HL-60/S4 (cell line): Measurements from ENCODE around the gene INTU.

ENCODE experiments used
- in situ Hi-C: fragments of 300-500 bp; cut with MboI; formaldehyde crosslinking; loops from 2 replicates; pipeline ENCODE4 v1.14.3; 2022; ENCODE audit warnings: low sequenced_read_pairs

INTU gene

GRCh38 chr4:127734976-127735375 is 102.2 kb downstream of the INTU start:
- in situ Hi-C loops: loop anchor here (25.0 kb wide), 1 partner anchor 123 kb away; no protein-coding TSS in a partner anchor

DNA sequence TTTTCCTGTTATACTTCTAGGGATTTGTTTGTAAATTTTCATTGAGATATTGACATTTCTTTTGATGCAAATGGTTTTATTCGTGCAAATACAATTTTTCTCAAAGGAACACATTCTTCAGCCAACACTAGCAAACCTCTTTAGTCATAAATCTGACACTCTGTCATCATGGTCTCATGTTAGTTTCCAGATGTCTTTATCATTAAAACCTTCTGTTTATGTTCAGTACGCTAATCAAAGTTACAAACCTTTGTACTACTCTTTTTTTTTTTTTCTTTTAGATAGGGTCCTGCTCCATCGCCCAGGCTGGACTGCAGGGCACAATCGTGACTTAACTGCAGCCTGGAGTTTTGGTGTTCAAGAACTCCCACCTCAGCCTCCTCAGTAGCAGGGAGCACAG is 104.5 kb downstream of the INTU start:
- in situ Hi-C loops: loop anchor here (25.0 kb wide), 1 partner anchor 125 kb away; no protein-coding TSS in a partner anchor

DNA sequence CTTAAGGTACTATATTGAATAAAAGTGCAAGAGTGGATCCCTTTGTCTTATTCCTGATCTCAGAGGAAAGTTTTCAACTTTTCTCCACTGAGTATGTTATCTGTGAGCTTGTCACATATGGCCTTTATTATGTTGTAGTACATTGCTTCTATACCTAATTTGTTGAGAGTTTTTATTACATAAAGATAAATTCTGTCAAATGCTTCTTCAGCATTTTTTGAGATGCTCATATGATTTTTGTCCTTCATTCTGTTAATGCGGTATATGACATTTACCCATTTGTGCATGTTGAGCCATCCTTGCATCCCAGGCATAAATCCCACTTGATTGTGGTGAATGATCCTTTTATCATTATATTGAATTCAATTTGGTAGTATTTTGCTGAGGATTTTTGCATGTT is 108.5 kb downstream of the INTU start:
- in situ Hi-C loops: loop anchor here (25.0 kb wide), 1 partner anchor 129 kb away; no protein-coding TSS in a partner anchor

- in situ Hi-C loops: loop anchor here (25.0 kb wide), 1 partner anchor 136 kb away; no protein-coding TSS in a partner anchor
These were observed 115.1 kb downstream of the INTU start for GRCh38 chr4:127747883-127748282.

- in situ Hi-C loops: loop anchor here (25.0 kb wide), 1 partner anchor 137 kb away; no protein-coding TSS in a partner anchor
These were observed 116.2 kb downstream of the INTU start for GRCh38 chr4:127748957-127749356.

GRCh38 chr4:127756906-127757305 is 124.1 kb downstream of the INTU start:
- in situ Hi-C loops: no loop called here

DNA sequence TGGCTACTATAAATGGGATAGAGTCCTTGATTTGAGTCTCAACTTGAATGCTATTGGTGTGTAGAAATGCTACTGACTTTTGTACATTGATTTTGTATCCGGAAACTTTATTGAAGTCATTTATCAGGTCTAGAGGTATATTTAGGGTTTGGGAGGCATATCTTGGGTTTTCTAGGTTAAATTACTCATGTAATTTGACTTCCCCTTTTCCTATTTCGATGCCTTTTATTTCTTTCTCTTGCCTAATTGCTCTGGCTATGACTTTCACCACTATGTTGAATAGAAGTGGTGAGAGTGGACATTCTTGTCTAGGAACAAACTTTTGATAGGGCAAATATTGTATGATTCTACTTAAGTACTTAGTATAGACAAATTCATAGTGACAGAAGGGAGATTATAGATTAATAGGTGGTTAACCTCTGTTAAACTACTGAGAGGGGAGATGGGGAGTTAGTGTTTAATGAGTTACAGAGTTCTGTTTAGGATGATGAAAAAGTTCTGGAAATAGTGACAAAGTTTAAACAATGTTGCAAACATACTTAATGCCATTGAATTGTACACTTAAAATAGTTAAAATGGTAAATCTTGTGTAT is 126.6 kb downstream of the INTU start:
- in situ Hi-C loops: no loop called here

DNA sequence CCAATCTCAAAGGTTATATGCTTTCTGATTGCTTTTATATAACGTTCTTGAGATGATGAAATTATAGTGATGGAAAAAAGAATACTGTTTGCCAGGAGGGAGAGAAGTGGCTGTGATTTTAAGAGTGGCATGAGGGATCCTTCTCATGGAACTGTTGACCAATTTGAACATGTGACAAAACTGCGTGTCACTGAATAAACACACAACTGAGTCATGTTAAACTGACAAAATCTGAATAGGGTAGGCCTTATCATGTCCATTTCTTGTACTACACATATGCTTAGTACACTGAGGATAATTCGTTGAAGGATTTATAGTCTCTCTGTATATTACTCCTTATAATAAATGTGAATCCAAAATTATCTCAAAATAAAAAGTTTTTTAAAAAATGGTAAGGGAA is 127.1 kb downstream of the INTU start:
- in situ Hi-C loops: no loop called here

DNA sequence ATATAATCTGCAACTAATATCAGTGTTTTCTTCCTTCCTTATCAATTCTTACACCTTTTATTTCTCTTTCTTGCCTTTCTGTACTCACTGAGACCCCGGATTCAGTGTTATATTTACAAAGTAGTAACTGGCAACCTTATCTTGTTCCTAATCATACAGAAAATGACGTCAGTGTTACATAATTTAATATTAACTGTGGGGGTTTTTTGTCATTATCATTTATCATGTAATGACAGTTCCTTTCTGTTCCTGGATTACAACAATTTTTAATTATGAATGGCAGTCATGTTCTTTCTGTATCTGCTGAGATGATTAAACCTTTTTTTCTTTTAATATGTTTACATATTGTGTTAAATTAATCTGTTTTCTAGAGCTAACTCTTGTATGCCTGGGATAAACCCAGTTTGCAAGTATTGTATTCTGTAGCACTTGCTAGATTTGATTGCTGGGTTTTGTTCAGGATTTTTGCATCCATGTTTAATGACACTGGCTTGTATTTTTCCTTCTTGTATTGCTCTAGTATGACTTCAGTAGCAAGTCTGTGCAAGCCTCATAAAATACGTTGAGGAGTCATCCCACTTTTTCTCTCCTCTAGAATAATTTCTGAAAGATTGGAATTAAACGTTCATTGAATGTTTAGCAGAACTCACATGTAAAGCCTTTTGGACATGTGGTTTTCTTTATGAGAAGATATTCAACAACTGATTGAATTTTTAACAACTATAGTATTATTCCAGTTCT is 138.9 kb downstream of the INTU start:
- in situ Hi-C loops: no loop called here

DNA sequence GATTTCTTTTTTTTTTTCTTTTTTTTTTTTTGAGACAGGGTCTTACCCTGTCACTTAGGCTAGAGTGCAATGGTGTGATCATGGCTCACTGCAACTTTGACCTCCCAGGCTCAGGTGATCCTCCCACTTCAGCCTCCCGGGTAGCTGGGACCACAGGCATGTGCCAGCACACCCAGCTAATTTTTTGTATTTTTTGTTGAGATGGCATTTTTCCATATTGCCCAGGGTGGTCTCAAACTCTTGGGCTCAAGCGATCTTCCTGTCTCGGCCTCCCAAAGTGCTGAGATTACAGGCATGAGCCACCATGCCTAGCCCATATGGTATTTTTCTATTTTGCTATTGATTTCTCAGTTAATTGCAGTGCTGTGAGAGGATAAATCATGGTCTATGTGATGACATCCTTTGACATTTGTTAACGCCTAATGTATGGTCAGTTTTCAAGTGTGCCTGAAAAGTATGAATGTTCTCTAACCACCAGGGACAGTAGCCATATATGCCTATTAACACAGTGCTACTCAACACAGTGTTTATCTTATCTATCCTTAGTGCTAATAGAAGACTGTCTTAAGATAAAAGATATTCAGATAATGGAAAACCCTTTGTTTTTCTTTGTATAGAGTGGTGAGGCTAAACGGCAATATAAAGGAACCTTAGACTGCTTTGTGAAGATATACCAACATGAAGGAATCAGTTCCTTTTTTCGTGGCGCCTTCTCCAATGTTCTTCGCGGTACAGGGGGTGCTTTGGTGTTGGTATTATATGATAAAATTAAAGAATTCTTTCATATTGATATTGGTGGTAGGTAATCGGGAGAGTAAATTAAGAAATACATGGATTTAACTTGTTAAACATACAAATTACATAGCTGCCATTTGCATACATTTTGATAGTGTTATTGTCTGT is 140.3 kb downstream of the INTU start:
- in situ Hi-C loops: no loop called here

DNA sequence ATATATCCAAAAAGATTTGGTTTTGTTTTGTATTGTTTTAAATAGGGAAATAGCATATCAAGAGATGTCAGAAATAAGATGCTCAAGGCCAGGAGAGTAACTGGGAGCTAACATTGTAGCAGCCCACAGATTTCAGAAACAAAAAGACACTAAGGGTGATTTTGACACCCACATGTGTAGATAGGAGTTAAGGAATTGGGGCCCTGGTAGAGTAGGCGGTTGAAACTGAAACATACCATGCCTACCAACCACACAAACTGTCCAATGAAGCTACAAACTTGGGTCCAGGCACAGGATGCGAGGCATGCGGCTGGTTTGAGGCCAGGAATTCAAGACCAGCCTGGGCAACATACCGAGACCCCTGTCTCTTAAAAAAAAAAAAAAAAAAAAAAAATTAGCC is 143.1 kb downstream of the INTU start:
- in situ Hi-C loops: no loop called here
